Uterus (tissue), 2 donors: Measurements from ENCODE around the gene KCNAB1.

Experiments used
- POLR2A ChIP-seq, 2 donors: fragments of 450-650 bp; IDR thresholded peaks; one replicate each; pipeline ENCODE4 v1.6.1; 2016; ENCODE audit warnings: antibody characterized with exemption in 2 of 2, mild to moderate bottlenecking in 1 of 2, moderate library complexity in 1 of 2
- TF ChIP-seq, protein P1 (sequence below), 4 experiments: fragments of 200-600 bp in 2 of 4; fragments of 450-650 bp in 2 of 4; sonication (generic) in 2 of 4; IDR thresholded peaks; one replicate each; pipeline ENCODE4 v1.5.1; 2016 to 2019; ENCODE audit warnings: antibody characterized with exemption in 4 of 4, mild to moderate bottlenecking in 2 of 4, moderate library complexity in 1 of 4

DNA sequence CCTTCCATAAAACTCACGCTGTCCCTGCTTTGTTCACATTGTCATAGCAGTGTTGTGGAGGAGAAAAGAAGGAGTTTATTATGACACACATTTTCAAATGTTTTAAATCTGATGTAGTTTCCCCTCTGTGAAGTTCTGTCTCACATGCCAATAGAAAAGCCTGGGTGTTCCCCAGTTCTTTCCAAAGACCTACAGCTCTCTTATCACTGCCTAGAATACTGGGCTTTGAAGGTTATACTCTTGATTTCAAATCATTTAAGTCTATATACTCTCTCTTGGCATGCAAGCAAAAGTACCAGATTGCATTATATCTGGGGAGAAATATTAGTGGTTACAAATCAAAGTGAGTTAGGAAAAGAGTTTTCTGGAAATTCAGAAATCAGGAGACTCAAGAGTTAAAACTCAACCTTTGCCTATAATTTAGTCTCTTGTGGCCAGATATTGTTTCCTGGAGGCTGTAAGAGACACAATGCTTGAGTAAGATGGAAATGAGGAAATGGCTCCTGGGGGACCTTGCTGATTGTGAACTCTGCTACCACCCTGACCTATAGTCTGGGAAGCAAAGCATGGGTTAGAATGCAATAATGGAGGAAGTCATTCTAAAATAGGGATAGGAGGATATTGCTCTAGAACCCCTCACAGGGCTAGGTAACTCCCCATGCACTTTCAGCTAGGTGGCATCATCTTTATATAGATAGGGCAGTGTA, 182.8 kb downstream of the KCNAB1 start:
- TF ChIP-seq, protein P1, sequence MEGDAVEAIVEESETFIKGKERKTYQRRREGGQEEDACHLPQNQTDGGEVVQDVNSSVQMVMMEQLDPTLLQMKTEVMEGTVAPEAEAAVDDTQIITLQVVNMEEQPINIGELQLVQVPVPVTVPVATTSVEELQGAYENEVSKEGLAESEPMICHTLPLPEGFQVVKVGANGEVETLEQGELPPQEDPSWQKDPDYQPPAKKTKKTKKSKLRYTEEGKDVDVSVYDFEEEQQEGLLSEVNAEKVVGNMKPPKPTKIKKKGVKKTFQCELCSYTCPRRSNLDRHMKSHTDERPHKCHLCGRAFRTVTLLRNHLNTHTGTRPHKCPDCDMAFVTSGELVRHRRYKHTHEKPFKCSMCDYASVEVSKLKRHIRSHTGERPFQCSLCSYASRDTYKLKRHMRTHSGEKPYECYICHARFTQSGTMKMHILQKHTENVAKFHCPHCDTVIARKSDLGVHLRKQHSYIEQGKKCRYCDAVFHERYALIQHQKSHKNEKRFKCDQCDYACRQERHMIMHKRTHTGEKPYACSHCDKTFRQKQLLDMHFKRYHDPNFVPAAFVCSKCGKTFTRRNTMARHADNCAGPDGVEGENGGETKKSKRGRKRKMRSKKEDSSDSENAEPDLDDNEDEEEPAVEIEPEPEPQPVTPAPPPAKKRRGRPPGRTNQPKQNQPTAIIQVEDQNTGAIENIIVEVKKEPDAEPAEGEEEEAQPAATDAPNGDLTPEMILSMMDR (IDR thresholded peaks at IDR 0.05), result no peak
- TF ChIP-seq POLR2A (IDR thresholded peaks at IDR 0.05), result no peak
